Endometrial microvascular endothelial cells (primary cell): ENCODE measurements around the gene EPHA8. TPM values are rescaled to one million over a fixed set of nuclear protein-coding genes. Genes with fewer than 3 reads are reported as not detected.

Experiments used
- total RNA-seq: library from RNA; depleted of rRNA; stranded (reverse); fragments of >200 nt; gene quantifications from one replicate; pipeline ENCODE4 v1.2.3, GENCODE V29; 2015; ENCODE audit errors: inconsistent ontology term

EPHA8 gene
- total RNA-seq, 1 donor from 2014 or later: not detected

Other genes with a start within 250 kb of the EPHA8 start
- gene ZBTB40, start 111.6 kb upstream of the EPHA8 start, total RNA-seq: 12.0 TPM
- gene C1QA, start 73.1 kb downstream of the EPHA8 start, total RNA-seq: not detected
- gene C1QC, start 80.1 kb downstream of the EPHA8 start, total RNA-seq: not detected
- gene C1QB, start 89.7 kb downstream of the EPHA8 start, total RNA-seq: not detected
- gene EPHB2, start 147.3 kb downstream of the EPHA8 start, total RNA-seq: 84.5 TPM